Fibroblast of gingiva (primary cell): ENCODE measurements around the gene FAM13B.
A peak's percentile ranks its signal among the peaks of the same experiment; 100 is the strongest.
"Not testable (repeated sequence)": the region's sequence is repeated elsewhere in the genome, so short reads cannot be mapped to it uniquely, and the experiment has no call there.

Experiments
- DNase-seq: peaks from one replicate; pipeline ENCODE4 v3.0.0-alpha.2; 2011; ENCODE audit warnings: low read depth

The FAM13B gene

DNA sequence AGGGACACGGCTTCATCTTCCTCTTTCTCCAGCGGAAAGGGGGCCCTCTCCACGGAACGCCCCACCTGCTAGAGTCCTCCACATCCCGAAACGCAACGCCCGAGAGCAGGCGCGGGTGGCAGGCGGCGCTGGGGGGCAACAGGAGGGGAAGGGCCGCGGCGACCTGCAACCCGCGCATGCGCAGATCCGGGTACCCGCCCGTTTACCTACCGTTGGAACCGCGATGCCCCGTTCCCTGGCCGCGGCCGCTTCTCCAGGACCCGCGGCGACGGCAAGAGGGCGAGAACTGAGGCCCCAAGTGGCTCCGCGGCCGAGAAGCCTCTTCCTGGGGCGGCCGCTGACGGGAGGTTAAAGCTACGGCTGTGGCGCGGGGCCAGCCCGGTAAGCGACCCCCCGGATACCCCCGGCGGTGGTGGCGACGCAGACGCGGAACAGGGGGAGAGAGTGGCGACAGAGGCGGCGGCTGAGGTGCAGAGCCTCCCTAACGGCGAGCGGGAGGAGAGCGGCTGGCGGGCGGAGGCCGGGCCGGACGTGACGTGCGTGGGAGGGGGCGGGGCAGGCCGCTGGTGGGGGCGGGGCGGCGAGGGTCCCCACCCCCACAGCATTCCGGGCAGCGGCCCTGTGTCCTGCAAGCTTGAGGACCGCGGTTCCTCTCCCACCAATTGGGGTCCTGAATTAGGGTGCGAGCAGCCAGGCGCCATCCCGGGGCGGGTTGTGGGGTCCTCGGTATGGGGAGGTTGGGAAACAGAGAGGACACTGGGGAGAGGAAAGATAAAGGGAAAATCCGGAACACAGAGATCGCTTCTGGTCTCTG is at the start of gene FAM13B:
Gene FAM13B, minus strand, starts transcription at position 508 of the 814 bp plus-strand sequence. CDS start 13,968 bp downstream, outside the sequence.
- DNase-seq, result peak; percentile 66

DNA sequence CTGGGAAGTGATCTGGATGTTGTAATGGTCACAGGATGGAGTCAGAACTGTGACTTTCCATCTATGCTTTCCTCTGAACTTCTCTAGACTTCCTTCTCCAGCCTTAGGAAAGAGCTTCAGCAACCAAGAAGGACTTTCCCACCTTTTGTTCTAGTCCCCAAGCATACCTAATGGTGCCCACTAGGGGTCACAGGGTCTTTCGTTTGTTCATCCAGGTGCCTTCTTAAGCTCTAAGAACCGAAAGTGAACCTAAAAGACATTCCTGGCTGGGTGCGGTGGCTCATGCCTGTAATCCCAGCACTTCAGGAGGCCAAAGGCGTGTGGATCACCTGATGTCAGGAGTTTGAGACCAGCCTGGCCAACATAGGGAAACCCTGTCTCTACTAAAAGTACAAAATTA is 49.2 kb upstream of the FAM13B start:
- DNase-seq, result no peak

DNA sequence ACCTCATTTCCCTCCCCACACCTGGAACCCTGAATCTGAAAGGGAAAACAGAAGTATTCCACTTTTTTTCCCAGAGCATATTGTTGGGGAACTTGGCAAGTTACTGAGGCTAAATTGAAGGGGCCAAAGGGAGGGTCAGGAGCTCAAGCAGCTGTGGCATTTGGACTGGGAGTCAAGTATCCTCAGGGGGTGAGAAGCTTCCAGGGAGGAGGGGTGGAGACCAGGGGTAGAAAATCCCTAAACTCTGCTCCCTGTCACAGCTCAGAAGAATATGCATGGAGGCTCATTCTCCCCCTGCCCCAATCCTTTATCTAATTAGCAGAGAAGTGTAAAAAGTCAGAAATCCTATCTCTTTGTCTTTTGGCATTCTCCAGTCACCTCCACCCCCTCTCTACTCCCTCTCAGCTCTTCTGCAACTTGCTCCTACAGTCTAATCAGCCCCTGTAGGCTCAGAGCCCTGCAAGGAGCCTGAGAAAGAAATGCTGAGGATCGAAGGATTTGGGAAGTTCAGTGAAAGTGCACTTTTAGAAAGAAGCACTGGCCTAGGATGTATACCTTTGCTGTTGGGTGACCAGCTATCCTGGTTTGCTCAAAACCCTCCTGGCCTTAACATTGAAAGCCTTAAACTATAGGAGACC is 45.2 kb upstream of the FAM13B start:
- DNase-seq, result no peak

DNA sequence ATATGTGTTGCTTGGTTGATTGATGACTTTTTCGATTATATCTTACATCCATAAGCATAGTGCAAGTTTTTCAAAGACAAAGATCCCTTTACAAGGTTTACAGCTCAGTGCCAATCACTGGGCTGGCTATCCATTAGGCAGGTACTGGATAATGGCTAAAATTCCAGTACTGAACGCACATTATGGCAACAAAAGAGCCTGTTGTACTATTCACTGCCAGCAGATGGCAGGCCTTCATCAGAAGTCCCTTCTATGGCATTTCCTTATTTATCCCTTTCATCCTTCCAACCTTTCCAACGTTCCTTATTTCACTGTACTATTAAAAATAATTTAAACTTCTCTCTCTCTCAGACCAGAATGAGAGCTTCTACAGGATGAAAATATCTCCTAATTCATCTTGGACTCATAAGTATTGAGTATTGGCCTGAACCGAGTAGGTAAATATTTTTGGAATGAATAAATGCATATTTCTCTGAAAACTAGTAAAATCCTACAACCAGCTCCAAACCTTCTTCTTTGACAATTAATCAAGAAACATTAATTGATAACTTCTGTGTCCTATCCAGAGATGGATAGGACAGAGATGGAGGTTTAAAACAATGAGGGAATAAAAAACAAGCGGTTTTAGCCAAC is 44.3 kb upstream of the FAM13B start:
- peak; percentile 51 for DNase-seq

DNA sequence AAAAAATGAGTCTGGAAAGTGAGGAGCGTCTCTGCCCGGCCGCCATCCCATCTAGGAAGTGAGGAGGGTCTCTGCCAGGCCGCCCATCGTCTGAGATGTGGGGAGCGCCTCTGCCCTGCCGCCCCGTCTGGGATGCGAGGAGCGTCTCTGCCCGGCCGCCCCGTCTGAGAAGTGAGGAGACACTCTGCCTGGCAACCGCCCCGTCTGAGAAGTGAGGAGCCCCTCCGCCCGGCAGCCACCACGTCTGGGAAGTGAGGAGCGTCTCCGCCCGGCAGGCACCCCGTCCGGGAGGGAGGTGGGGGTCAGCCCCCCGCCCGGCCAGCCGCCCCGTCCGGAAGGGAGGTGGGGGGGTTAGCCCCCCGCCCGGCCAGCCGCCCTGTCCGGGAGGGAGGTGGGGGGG is 37.1 kb upstream of the FAM13B start:
- not testable (repeated sequence) for DNase-seq

DNA sequence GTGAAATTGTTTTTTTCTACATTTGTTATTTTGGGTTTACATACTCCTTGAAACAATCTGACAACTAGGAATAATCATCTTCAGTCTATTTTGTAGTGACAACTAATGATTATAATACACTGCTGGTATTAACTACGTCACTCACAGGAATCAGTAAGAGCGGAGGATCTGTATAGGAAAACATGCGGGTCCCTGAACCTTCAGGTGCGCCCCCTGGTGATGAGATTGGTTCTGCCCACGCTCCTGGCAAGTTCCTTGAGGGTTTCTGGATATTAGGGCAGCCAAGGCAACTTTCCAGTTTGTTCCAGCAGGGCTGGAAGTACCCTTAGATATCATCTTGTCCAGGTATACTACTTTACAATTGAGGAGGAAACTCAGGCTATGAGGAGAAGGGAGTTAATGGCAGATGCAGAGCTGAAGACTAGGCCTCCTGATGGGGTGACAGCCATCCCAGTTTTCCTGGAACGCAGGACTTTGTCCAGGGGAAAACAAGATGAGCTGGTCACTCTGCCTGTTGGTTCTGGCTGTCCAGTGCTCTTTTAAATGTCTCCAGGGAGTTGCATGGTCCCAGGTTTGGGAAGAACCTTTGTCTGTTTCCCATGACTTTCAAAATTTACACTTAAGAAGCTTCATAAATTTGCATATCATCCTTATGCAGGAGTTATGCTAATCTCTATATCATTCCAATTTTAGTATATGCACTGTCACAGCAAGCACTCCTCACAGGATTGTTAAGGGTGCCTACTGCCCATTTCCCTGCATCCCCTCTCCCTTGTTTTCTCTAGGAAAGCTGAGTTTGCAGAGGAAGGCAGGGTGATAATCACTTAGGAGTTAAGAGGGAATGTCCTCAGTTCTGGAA is 36.1 kb upstream of the FAM13B start:
- peak; percentile 66 for DNase-seq

DNA sequence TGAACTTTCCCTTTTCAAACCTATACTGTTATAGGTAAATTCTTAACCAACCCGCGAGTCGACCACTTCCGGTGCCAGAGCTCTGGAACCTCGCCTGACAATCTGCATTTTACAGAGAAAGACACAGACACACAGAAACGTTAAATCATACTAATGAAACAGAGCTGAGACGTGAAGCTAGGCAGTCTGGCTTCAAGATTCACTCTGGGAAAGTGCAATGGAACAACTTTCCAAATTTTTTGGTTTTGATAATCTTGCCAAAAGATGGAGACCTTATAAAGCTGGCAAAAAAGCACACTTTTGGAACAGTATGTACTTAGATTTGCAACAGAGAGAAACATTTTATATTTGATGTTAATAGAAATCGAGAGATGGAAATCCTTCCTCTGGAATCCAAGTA is 35.1 kb upstream of the FAM13B start:
- DNase-seq, result no peak

DNA sequence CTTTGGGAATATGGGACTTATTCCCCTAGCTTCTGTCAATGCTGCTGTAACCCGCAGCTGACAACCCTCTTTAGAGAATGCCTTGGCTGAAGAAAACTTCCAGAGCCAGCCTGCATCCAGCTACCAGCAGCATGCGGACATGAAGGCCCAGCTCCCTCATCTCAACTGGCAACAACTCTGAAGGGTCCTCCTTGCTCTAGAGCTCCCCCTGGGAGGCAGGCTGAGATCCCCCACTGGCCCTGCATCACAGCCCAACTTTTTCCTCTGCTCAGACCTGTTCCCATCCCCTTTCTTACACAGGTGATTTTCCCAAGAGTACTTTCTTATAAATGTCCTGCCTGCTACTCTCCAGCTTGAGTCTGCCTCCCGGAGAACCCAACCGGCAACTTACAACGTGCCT is 32.2 kb upstream of the FAM13B start:
- no peak for DNase-seq

DNA sequence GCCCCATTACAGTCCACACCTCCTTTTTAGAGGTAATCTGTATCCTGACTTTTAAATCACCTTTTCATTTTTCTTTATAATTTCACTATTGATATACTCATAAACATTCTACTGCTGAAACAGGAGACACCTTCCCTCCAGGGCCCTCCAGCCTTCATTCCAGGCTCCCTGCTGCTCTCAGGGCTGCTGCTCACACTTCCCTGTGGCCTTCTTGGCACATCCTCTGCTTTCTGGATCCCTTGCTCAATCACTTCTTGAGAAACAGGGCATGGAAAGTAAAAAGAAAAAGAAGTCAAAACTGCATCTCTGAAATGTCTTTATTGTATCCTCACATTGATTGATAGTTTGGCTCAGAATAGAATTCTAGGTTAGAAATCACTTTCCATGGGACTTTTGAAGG is 31.6 kb upstream of the FAM13B start:
- DNase-seq, result peak; percentile 28

DNA sequence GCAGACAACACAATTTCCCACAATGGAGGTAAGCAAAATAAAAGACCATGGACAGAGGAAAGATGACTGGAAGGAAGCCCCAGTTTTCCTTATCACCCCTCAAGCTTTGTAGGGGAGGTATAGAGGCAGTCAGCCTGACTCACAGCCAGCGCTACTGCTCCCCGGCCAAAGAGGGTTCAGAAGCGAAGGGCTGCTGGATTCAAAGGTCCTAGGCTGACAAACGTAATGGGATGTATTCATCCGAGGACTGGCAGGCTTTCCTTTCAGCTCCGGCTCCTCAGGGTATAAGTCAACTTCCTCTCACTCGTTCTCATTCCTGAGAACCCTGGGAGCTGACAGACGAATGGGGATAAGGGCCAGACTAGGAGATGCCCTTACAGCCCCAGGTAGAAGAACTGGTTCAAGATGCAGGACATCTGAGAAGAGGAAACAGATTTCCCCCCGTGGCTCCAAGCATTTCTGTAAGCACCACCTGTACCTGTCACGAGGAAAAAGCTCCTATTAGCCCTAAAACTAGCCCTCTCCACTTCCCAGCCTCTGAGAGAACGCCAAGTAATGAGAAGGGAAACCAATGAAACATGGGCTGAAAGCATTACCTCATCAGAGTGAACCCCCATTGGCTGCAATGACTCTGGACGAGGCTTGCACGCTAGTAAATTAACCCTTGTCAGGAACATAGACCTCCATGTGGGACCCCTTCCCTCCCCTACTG is 22.1 kb upstream of the FAM13B start:
- no peak for DNase-seq

DNA sequence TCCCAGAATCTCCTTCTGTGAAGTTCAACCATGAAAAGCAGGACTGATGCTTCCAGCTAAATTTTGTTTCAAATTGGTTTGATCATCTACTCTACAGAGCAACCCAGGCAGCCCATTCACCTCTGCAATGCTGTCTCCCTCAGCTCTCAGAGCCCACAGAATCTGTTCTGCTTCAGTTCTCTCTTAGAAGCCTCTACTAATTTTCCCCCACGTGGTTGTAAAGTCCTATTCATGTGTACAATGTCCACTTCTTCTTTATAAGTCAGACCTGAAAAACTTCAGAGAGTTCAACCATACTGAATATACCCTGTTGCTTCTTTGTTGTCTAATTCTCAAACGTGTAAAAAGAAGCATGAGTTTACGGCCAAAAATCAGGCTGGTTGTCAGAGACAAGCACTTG is 21.3 kb upstream of the FAM13B start:
- DNase-seq, result no peak

DNA sequence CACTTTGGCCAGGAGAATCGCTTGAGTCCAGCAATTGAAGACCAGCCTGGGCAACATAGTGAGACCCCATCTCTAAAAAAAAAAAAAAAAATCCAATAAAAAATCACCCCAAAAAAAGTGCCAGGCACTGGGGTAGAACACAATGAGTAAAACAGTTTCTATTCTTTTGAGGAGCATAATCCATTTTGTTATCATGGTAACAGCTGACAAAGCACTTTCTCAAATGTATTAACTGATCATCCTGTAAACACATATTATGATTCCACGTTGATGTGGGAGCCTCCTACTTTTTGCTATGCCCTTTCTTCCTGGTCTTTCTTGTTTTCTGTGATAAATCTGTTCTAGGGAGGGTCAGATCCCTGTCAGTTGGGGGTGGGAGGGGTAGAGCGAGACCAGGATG is 20.7 kb upstream of the FAM13B start:
- DNase-seq, result no peak

DNA sequence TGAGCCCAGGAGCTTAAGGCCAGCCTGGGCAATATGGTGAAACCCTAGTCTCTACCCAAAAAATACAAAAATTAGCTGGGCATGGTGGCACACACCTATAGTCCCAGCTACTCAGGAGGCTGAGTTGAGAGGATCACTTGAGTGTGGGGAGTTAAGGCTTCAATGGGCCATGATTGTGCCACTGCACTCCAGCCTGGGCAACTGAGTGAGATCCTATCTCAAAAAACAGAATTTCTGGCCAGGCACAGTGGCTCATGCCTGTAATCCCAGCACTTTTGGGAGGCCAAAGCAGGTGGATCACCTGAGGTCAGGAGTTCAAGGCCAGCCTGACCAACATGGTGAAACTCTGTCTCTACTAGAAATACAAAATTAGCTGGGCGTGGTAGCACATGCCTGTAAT is 19.8 kb upstream of the FAM13B start:
- not testable (repeated sequence) for DNase-seq

DNA sequence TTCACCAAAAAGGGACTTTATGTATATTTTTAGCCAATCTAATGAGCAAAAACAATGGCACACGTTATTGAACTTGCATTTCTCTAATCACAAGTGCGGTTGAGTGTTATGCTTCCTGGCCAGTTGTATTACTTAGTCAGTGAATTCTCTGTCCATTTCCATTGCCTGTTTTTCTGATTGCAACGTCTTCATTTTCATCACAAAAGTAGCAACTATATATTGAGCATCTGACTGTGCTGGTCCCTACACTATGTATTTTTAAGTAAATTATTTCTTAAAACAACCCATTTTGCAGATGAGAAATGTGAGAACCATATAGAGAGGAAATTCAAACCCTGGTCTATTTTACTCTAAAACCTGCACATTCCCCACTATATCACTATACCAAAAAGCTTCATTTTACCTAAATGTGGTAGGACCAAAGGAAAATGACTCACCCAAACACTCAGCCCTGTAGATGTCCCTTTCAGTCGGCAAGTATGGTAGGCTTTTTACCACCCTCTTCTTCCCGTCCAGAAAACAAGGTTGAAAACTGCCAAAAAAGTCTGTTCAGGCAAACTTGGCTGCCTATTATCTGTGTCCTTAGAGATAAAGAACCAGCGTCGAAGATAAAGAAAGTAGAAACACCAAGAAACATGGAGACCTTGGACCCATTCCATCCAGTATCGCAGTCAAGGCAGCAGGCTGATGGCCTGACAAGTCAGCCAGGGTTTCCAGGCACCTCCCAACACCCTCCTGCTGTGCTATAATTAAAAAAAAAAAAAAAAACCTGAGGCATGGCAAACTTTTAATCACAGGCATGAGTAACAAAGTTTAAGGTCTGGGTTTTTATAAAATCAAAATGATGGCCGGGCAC is 18.8 kb upstream of the FAM13B start:
- DNase-seq, result no peak

DNA sequence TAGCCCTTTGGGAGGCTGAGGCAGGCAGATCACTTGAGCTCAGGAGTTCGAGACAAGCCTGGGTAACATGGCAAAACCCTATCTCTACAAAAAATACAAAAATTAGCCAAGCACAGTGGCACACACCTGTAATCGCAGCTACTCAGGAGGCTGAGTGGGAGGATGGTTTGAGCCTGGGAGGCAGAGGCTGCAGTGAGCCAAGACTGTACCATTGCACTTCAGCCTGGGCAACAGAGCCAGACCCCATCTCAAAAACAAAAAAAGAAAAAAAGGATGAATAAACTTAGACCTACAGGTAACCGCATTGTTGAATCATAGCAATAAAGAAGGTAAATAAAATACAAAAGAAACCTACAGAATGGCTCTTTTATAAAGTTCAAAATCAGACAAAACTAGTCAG is 12.4 kb upstream of the FAM13B start:
- DNase-seq, result not testable (repeated sequence)

DNA sequence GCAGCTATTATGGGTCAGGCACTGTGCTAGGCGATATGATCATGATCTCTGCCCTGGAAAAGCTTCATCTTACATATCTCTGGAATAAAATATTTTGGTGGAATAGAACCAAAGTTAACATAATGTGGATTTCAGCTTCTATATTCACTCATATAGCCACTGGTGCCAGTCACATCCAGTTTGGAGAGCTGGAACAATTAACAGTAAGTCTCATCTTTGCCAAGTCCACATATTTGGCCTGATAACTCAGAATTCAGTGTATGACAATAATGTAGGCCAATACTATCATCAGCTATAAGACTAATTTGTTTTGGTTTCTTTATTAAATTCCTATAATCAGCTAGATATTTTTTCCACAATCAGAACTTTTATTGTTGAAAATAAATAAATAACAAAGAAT is 5.9 kb upstream of the FAM13B start:
- DNase-seq, result no peak

DNA sequence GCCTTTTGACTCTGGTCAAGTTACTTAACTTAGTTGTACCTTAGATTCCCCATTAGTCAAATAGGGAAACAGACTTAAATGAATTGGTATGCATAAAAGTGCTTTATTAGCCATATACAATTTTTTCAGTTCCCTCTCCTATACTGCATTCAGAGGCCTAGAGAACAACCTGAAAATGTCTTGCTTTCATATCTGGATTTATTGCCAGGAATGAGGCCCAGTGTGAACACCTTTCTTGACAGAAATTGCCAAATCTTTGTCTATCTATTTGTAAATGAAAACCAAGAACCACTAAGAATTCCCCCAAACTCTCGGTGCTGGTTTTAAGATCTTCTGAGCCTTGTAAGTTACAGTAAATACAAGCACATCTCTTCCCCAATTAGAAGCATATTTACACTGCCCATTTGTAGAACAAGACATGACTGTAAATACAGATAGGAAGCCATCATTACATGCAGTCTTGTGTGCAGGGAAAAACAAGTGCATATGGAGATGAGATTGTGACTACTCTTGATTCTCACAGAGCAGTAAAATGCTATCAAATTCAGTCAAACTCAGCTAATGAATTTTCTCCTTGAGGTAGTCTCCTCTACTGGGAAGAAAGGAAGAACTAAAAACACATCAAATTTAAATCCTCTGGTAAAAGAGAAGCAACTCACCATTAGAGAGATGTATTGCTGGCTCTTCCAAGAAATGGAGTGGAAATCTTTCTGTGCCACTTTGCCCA is 5.2 kb upstream of the FAM13B start:
- no peak for DNase-seq

DNA sequence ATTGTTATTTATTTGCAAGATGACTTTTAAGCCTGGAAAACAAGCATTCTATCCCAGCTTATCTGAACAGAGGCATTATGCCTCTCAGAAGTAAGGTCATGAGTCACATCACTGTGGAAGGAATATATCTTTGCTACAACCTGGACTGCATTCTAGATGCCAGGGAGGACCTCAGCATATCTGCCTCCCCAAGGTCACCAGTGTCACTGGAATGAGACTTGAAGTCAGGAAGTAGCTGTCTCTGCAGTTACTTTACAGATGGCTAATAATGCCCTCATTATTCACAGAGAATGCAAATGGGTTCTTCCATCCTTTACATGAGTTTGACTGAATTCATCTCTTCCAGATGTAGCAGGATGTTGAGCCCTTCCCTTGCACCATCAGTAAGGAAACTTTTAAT is 4.4 kb upstream of the FAM13B start:
- DNase-seq, result no peak

DNA sequence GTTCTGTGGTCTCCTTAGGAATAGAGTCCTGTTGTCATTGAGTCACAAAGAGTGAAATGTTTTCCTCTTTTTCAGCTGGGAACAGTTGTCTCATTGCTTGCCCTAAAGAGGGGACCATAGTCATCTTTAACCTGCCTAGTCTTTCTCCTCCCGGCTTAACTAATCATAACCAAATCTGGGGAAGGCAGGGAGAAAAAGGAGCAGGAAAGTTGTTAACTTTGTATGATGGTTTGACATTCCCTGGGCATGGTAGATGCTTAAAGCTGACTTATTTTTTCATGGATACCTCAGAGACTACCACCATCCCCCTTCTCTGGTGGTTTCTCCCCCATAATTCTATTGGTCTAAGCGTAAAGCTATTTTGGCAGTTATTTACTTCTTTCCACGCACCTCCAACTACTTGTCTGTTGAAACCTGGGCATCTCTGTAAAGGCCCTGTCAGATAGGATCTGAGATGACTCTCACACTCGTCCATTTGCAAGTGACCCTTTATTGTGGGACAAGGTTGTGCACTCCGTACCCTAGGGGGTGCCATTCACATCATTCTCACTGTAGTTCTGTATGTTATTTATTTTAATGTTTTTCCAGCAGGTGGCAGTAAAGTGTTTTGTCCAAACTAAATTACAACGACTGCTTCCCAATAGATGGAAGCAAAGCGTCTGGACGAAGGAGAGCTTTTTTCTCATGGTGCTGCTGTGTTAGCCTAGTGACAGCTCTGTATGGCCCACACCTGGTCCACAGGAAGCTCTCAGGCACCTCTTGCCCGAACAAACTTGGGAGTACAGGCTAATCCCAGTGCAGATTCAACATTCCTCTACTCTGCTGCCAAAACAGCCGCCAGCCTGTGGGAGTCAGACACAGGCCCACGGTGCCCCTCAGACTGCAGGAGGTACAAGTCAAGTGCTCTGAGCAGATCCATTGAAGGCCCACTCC is 3.0 kb upstream of the FAM13B start:
- peak; percentile 83 for DNase-seq
